HEK293 (cell line): Measurements from ENCODE around the gene STAC.

Experiments
- CTCF ChIA-PET: fragments of 350-600 bp; formaldehyde crosslinking; extraction: SDS; loops from one replicate; lab custom pipeline; 2021; ENCODE audit warnings: antibody characterized with exemption; lab: Yijun Ruan, JAX
- POLR2A ChIA-PET: fragments of 300-600 bp; formaldehyde crosslinking; extraction: SDS; loops from one replicate; lab custom pipeline; 2020; ENCODE audit warnings: antibody characterized with exemption, inconsistent platforms; lab: Yijun Ruan, JAX
- H3K27ac ChIP-seq: fragments of 200-500 bp; sonication (Bioruptor generic); 2 replicates; pipeline ENCODE4 v1.5.1; 2014; ENCODE audit warnings: low read depth, low read length, control low read depth, inconsistent platforms; ENCODE audit errors: extremely low read depth
- H3K36me3 ChIP-seq, 2 experiments: fragments of 200-500 bp in 1 of 2; sonication (Bioruptor generic) in 1 of 2; 1 replicate in 1 of 2; 2 replicates in 1 of 2; pipeline ENCODE4 v1.5.1; 2014 to 2017; ENCODE audit warnings: inconsistent platforms in 2 of 2, low read length in 2 of 2; ENCODE audit not compliant: control insufficient read depth in 2 of 2, insufficient read depth in 1 of 2
- H3K4me1 ChIP-seq: fragments of 200-500 bp; sonication (Bioruptor generic); 2 replicates; pipeline ENCODE4 v1.5.1; 2014; ENCODE audit warnings: mild to moderate bottlenecking, low read length, inconsistent platforms; ENCODE audit not compliant: control insufficient read depth, insufficient read depth
- H3K4me3 ChIP-seq: 2 replicates; pipeline ENCODE4 v1.5.1; 2011; ENCODE audit warnings: low read depth, mild to moderate bottlenecking, control low read depth, low read length, moderate library complexity
- H3K9me3 ChIP-seq: fragments of 200-500 bp; sonication (Bioruptor generic); 2 replicates; pipeline ENCODE4 v1.5.1; 2014; ENCODE audit warnings: low read depth, low read length, inconsistent platforms; ENCODE audit not compliant: control insufficient read depth, insufficient read depth
- GFI1B ChIP-seq: fragments of 450-650 bp; formaldehyde crosslinking; IDR thresholded peaks from 2 replicates; pipeline ENCODE4 v1.5.1; 2016; ENCODE audit warnings: missing biosample characterization, missing genetic modification characterization
- GLIS1 ChIP-seq: fragments of 450-650 bp; formaldehyde crosslinking; IDR thresholded peaks from 2 replicates; pipeline ENCODE4 v1.5.1; 2016; ENCODE audit warnings: missing biosample characterization, missing genetic modification characterization
- GLIS2 ChIP-seq: fragments of 450-650 bp; formaldehyde crosslinking; IDR thresholded peaks from 2 replicates; pipeline ENCODE4 v1.5.1; 2016; ENCODE audit warnings: missing biosample characterization, missing genetic modification characterization
- KLF1 ChIP-seq: fragments of 450-650 bp; formaldehyde crosslinking; IDR thresholded peaks from 2 replicates; pipeline ENCODE4 v1.5.1; 2016; ENCODE audit warnings: missing biosample characterization, missing genetic modification characterization
- KLF7 ChIP-seq: fragments of 450-650 bp; formaldehyde crosslinking; IDR thresholded peaks from 2 replicates; pipeline ENCODE4 v1.5.1; 2016; ENCODE audit warnings: missing biosample characterization, missing genetic modification characterization, borderline replicate concordance
- ZBTB20 ChIP-seq: fragments of 450-650 bp; formaldehyde crosslinking; IDR thresholded peaks from 2 replicates; pipeline ENCODE4 v1.5.1; 2016; ENCODE audit warnings: missing biosample characterization, missing genetic modification characterization
- ZBTB48 ChIP-seq: fragments of 450-650 bp; formaldehyde crosslinking; IDR thresholded peaks from 2 replicates; pipeline ENCODE4 v1.5.1; 2016; ENCODE audit warnings: missing biosample characterization, missing genetic modification characterization
- ZFP41 ChIP-seq: fragments of 450-650 bp; formaldehyde crosslinking; IDR thresholded peaks from 2 replicates; pipeline ENCODE4 v1.5.1; 2016; ENCODE audit warnings: missing biosample characterization, missing genetic modification characterization, borderline replicate concordance
- ZNF155 ChIP-seq: fragments of 450-650 bp; formaldehyde crosslinking; IDR thresholded peaks from 2 replicates; pipeline ENCODE4 v1.5.1; 2016; ENCODE audit warnings: missing biosample characterization, missing genetic modification characterization
- ZNF2 ChIP-seq: fragments of 450-650 bp; formaldehyde crosslinking; IDR thresholded peaks from 2 replicates; pipeline ENCODE4 v1.5.1; 2016; ENCODE audit warnings: missing biosample characterization, missing genetic modification characterization
- ZNF223 ChIP-seq: fragments of 450-650 bp; formaldehyde crosslinking; IDR thresholded peaks from 2 replicates; pipeline ENCODE4 v1.5.1; 2016; ENCODE audit warnings: missing biosample characterization, missing genetic modification characterization
- ZNF366 ChIP-seq: fragments of 450-650 bp; formaldehyde crosslinking; conservative IDR thresholded peaks from 2 replicates; pipeline ENCODE4 v1.5.1; 2016; ENCODE audit warnings: missing biosample characterization, missing genetic modification characterization
- ZNF529 ChIP-seq: fragments of 450-650 bp; formaldehyde crosslinking; IDR thresholded peaks from 2 replicates; pipeline ENCODE4 v1.5.1; 2017; ENCODE audit warnings: missing genetic modification characterization, missing biosample characterization; ENCODE audit not compliant: insufficient replicate concordance
- ZNF558 ChIP-seq: fragments of 450-650 bp; formaldehyde crosslinking; IDR thresholded peaks from 2 replicates; pipeline ENCODE4 v1.5.1; 2016; ENCODE audit warnings: missing biosample characterization, missing genetic modification characterization
- ZNF560 ChIP-seq: fragments of 450-650 bp; formaldehyde crosslinking; IDR thresholded peaks from 2 replicates; pipeline ENCODE4 v1.5.1; 2017; ENCODE audit warnings: missing biosample characterization, missing genetic modification characterization, borderline replicate concordance
- ZNF677 ChIP-seq: fragments of 450-650 bp; IDR thresholded peaks from 2 replicates; pipeline ENCODE4 v1.5.0; 2018; ENCODE audit warnings: missing biosample characterization, mild to moderate bottlenecking, missing genetic modification characterization, moderate library complexity
- ZNF707 ChIP-seq: fragments of 450-650 bp; formaldehyde crosslinking; IDR thresholded peaks from 2 replicates; pipeline ENCODE4 v1.5.1; 2016; ENCODE audit warnings: missing biosample characterization, missing genetic modification characterization
- ZNF785 ChIP-seq: fragments of 450-650 bp; formaldehyde crosslinking; IDR thresholded peaks from 2 replicates; pipeline ENCODE4 v1.5.1; 2016; ENCODE audit warnings: missing biosample characterization, missing genetic modification characterization
- TF ChIP-seq, protein P1 (sequence below): fragments of 450-650 bp; formaldehyde crosslinking; IDR thresholded peaks from 2 replicates; pipeline ENCODE4 v1.5.1; 2016; ENCODE audit warnings: missing biosample characterization, missing genetic modification characterization
- TF ChIP-seq, protein P2 (sequence below): fragments of 450-650 bp; formaldehyde crosslinking; IDR thresholded peaks from 2 replicates; pipeline ENCODE4 v1.5.1; 2016; ENCODE audit warnings: missing biosample characterization, missing genetic modification characterization
- TF ChIP-seq, protein P3 (sequence below): fragments of 450-650 bp; formaldehyde crosslinking; IDR thresholded peaks from 2 replicates; pipeline ENCODE4 v1.5.1; 2016; ENCODE audit warnings: missing biosample characterization, missing genetic modification characterization
- TF ChIP-seq, protein P4 (sequence below): fragments of 450-650 bp; formaldehyde crosslinking; IDR thresholded peaks from 2 replicates; pipeline ENCODE4 v1.5.1; 2016; ENCODE audit warnings: missing biosample characterization, missing genetic modification characterization

Gene STAC

DNA sequence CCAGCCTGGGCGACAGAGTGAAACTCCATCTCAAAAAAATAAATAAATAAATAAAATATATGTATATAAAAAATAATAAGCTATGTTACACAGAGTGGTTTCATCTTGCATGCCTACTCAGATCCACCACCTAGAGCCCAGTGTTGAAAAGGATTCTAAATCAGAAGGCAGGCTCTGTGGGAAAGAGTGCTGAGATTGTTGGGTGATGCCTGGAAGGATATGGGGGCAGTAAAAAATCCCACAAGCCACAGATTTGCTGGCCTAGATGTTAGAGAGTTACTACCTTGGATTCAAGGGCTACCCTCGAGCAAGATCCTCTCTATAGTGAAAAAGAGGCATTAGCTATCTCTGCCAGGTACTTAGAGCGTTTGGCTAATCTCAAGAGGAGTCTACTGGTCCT is 144.3 kb downstream of the STAC start (continued):
- TF ChIP-seq ZNF529 (tag by site-specific recombination): no peak
- TF ChIP-seq, protein P1, sequence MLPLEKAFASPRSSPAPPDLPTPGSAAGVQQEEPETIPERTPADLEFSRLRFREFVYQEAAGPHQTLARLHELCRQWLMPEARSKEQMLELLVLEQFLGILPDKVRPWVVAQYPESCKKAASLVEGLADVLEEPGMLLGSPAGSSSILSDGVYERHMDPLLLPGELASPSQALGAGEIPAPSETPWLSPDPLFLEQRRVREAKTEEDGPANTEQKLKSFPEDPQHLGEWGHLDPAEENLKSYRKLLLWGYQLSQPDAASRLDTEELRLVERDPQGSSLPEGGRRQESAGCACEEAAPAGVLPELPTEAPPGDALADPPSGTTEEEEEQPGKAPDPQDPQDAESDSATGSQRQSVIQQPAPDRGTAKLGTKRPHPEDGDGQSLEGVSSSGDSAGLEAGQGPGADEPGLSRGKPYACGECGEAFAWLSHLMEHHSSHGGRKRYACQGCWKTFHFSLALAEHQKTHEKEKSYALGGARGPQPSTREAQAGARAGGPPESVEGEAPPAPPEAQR: no peak

DNA sequence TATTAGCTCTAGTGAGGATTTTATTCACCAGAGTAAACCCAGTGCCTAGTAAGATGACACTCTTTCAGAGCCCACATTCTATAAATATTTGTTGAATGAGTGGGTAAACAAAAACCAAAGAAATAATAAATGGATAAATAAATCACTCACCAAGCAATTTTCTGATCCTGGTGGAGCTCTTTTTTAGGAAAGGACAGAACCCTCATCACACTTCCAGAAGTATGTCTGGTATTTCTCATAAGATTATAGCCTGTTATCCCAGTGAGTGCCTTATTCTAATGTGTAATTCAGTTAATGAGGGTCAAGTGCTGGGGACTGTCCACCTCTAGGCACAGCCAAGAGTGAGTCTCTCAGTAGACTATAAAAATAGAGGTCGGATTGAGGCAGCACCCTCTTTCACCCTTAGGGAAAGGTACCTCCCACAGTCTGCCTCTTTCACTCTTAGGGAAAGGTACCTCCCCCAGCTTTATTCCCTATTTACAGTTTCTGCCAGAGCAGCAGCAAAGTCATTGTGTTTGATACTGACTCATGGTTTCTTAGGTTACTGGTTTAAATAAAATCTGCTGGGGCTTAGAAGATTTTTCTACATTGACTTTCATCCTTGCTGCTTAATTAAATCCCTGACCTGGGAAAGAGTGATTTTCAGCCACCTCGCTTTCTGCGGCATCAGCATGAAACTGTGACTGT is 145.0 kb downstream of the STAC start:
- H3K4me1 ChIP-seq: no peaks in the 10 kb centered on the region
- H3K27ac ChIP-seq: no peak overlapping the region
- no peak overlapping the region for H3K4me3 ChIP-seq
- no peaks in the 10 kb centered on the region for H3K36me3 ChIP-seq
- POLR2A ChIA-PET: no interaction called here
- CTCF ChIA-PET: no interaction called here
- H3K9me3 ChIP-seq: no peaks in the 10 kb centered on the region
- TF ChIP-seq KLF1 (tag by site-specific recombination) (no peak), ZNF560 (tag by site-specific recombination) (no peak), KLF7 (tag by site-specific recombination) (no peak), GLIS1 (tag by site-specific recombination) (no peak), ZNF558 (tag by site-specific recombination) (no peak), GLIS2 (tag by site-specific recombination) (no peak), ZNF785 (tag by site-specific recombination) (no peak), ZBTB20 (tag by site-specific recombination) (no peak), ZNF366 (tag by site-specific recombination) (no peak), ZNF2 (tag by site-specific recombination) (no peak), GFI1B (tag by site-specific recombination) (no peak), ZBTB48 (tag by site-specific recombination) (no peak), ZNF707 (tag by site-specific recombination) (no peak), ZNF677 (tag by site-specific recombination) (no peak), ZNF155 (tag by site-specific recombination) (no peak), ZFP41 (no peak), ZNF223 (tag by site-specific recombination) (no peak)
- TF ChIP-seq, protein P2, sequence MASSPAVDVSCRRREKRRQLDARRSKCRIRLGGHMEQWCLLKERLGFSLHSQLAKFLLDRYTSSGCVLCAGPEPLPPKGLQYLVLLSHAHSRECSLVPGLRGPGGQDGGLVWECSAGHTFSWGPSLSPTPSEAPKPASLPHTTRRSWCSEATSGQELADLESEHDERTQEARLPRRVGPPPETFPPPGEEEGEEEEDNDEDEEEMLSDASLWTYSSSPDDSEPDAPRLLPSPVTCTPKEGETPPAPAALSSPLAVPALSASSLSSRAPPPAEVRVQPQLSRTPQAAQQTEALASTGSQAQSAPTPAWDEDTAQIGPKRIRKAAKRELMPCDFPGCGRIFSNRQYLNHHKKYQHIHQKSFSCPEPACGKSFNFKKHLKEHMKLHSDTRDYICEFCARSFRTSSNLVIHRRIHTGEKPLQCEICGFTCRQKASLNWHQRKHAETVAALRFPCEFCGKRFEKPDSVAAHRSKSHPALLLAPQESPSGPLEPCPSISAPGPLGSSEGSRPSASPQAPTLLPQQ (tag by site-specific recombination): no peak
- TF ChIP-seq, protein P3, sequence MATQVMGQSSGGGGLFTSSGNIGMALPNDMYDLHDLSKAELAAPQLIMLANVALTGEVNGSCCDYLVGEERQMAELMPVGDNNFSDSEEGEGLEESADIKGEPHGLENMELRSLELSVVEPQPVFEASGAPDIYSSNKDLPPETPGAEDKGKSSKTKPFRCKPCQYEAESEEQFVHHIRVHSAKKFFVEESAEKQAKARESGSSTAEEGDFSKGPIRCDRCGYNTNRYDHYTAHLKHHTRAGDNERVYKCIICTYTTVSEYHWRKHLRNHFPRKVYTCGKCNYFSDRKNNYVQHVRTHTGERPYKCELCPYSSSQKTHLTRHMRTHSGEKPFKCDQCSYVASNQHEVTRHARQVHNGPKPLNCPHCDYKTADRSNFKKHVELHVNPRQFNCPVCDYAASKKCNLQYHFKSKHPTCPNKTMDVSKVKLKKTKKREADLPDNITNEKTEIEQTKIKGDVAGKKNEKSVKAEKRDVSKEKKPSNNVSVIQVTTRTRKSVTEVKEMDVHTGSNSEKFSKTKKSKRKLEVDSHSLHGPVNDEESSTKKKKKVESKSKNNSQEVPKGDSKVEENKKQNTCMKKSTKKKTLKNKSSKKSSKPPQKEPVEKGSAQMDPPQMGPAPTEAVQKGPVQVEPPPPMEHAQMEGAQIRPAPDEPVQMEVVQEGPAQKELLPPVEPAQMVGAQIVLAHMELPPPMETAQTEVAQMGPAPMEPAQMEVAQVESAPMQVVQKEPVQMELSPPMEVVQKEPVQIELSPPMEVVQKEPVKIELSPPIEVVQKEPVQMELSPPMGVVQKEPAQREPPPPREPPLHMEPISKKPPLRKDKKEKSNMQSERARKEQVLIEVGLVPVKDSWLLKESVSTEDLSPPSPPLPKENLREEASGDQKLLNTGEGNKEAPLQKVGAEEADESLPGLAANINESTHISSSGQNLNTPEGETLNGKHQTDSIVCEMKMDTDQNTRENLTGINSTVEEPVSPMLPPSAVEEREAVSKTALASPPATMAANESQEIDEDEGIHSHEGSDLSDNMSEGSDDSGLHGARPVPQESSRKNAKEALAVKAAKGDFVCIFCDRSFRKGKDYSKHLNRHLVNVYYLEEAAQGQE: no peak
- TF ChIP-seq, protein P4, sequence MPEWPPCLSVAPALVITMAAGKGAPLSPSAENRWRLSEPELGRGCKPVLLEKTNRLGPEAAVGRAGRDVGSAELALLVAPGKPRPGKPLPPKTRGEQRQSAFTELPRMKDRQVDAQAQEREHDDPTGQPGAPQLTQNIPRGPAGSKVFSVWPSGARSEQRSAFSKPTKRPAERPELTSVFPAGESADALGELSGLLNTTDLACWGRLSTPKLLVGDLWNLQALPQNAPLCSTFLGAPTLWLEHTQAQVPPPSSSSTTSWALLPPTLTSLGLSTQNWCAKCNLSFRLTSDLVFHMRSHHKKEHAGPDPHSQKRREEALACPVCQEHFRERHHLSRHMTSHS (tag by site-specific recombination): no peak
